Measurements from ENCODE around the gene CALHM2. TPM values are rescaled to one million over a fixed set of nuclear protein-coding genes. Genes with fewer than 3 reads are reported as not detected.
A peak's percentile ranks its signal among the peaks of the same experiment; 100 is the strongest.
"Not testable (repeated sequence)": the region's sequence is repeated elsewhere in the genome, so short reads cannot be mapped to it uniquely, and the experiment has no call there.

CALHM2 gene
- total RNA-seq, 2 donors from 2014 or later = 11.2 to 12.7 TPM

DNA sequence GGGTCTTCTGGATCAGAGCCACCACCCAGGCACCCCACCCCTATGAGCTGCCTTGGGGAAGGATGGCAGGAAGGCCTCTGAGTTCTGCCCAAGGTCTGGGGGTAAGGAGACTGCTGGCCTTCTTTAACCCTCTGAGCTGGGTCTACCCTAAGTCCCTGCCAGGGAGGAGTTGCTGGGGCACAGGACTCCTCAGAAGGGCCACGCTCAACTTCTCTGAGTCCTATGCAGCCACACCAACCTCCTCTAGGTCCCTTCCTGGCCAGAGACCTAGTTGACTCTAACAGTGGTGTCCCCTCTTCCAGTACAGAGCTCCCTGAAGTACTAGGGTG, 38.8 kb upstream of the CALHM2 start:
- Mint-ChIP-seq H3K36me3 (no peaks in the 10 kb centered on the region), H3K27ac (no peak overlapping the region), H3K27me3 (peaks cover 22 to 40% of the 10 kb centered on the region in 2 donors), H3K9me3 (no peaks in the 10 kb centered on the region), H3K4me1 (ENCODE audit: low read depth in 2 of 2) (peaks cover 5 to 6% of the 10 kb centered on the region in 2 donors), H3K4me3 (no peak overlapping the region)
- ATAC-seq (no peak), DNase-seq (ENCODE audit: low spot score) (no peak)

DNA sequence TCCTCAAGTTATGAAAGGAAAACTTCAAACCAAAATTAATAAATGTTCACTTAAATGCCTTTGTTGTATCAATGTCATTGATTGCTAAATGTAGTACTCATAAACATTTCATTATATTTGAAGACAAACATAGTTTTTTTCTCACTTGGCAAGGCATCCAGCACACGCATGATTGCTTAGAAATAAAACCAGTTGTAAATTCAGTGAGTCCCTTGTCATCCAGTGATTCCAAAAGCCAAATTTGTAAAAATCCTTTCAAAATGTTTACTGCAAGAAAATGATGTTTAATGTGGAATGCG, 35.2 kb upstream of the CALHM2 start:
- Mint-ChIP-seq H3K27ac (no peak overlapping the region), H3K36me3 (no peaks in the 10 kb centered on the region), H3K27me3 (peaks cover 6 to 16% of the 10 kb centered on the region in 2 donors), H3K4me3 (no peak overlapping the region), H3K9me3 (no peaks in the 10 kb centered on the region), H3K4me1 (ENCODE audit: low read depth in 2 of 2) (peaks cover 0 to 4% of the 10 kb centered on the region in 2 donors)
- ATAC-seq (no peak), DNase-seq (ENCODE audit: low spot score) (no peak)

DNA sequence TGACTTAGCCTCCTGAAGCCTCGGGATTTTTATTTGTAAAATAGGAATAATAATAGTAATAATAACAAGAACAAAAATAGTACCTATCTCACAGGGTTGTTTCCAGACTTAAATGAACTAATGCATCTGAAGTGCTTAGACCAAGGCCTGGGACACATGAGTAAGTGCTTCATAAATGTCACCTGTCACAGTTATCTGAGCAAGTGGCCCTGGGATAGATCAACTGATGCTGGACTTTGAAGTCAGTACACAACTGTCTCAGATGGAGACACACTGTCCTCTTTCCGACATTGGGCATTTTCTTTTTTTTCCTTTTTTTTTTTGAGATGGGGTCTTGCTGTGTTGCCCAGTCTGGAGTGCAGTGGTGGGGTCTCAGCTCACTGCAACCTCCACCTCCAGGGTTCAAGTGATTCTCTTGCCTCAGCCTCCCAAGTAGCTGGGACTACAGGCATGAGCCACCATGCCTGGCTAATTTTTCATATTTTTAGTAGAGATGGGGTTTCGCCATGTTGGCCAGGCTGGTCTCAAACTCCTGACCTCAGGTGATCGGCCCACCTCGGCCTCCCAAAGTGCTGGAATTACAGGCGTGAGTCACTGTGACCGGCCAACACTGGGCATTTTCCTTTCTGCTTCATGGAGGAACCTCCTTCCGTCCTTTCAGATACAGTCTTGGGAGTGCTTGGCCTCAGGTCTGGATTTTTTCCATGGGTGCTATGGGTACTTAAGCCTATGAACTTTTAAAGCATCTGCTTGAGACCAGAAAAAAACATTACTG, 34.7 kb upstream of the CALHM2 start:
- peaks cover 4 to 11% of the 10 kb centered on the region in 2 donors for H3K27me3 Mint-ChIP-seq
- H3K27ac Mint-ChIP-seq, H3K4me3 Mint-ChIP-seq: not testable (repeated sequence)

DNA sequence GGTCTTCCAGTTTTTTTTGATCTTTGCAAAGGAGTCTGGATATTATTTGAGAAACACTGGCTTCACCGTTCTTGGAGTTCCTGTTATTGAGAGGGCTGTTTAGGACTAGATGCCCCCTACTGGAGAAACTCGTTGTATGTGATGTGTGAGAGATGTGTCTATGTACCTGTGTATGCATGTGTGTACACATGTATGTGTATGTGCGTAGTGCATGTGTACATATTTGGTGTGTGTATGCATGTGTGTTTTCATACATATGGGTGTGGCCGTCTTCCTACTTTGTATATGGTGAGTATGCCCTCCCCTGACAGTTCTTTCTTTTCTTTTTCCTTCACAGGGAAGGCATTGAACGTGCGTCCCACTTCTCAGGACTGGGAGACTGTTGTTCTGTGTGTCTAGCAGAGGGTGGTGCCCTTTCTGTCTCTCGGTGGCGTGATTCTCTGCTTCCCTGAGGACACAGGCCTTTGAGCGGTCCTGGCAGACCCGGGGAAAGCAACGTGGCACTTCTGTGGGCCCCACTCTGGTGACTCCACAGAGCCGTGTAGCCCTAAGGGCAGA, 29.9 kb upstream of the CALHM2 start:
- DNase-seq (ENCODE audit: low spot score) (no peak), ATAC-seq (peak; percentile 68 to 70)
- Mint-ChIP-seq H3K36me3 (no peaks in the 10 kb centered on the region), H3K4me3 (no peak overlapping the region), H3K4me1 (ENCODE audit: low read depth in 2 of 2) (peaks cover 0 to 9% of the 10 kb centered on the region in 2 donors), H3K27me3 (no peaks in the 10 kb centered on the region), H3K27ac (peak overlapping the region in 1 of 2 donors; percentile 56), H3K9me3 (no peaks in the 10 kb centered on the region)

More for the DNA sequence above, 34.7 kb upstream of the CALHM2 start:
- H3K9me3 Mint-ChIP-seq; H3K4me1 Mint-ChIP-seq (ENCODE audit: low read depth in 2 of 2); H3K36me3 Mint-ChIP-seq; DNase-seq (ENCODE audit: low spot score); ATAC-seq: not testable (repeated sequence)

DNA sequence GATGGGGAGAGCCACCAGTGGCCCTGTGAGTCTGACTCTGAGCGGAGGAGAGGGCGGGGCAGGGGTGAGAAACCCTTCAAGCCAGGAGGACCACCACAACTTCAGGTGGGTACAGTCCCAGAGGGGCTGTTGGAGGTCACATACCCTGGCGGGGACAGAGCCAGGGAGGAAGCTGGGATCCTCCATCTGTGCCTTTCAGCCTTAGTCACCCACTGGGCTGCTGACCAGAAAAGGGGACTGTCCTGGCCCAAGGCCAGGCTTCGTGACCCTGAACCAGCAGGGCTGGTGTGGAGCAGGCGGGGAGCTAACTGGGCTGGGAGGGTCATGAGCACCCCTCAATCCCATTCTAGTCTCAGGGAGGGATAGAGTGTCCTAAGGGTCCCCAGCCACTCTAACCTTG, 28.4 kb upstream of the CALHM2 start:
- Mint-ChIP-seq H3K27me3 (no peaks in the 10 kb centered on the region), H3K4me1 (ENCODE audit: low read depth in 2 of 2) (peaks cover 0 to 6% of the 10 kb centered on the region in 2 donors), H3K9me3 (no peaks in the 10 kb centered on the region), H3K4me3 (no peak overlapping the region), H3K36me3 (no peaks in the 10 kb centered on the region), H3K27ac (peak overlapping the region in 1 of 2 donors; percentile 45)
- ATAC-seq (peak in 1 of 2 donors; percentile 46), DNase-seq (ENCODE audit: low spot score) (no peak)

DNA sequence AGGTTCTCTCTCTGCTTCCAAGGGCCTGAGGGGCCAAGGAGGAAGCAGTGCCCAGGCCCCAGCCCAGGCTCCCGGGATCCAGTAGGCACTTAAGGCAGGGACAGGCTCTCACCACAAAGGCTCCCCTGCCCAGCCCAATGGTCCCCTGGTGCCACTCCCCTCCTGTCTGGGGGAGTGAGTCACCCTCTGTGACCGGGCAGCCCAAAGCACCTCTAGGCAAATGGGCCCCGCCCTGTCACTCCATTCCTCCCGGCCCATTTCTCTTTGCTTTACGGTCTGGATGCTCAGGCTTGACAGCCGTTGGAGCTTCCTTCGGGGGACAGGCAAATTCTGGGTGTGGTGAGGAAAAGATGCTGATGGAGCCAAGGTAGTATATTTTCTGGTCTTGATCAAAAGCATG, 27.0 kb upstream of the CALHM2 start, which contains the start of gene CALHM3:
Gene CALHM3 (minus strand): TSS at position 106 of the 400 bp plus-strand sequence. CDS start 208 bp downstream, outside the sequence.
- H3K9me3 Mint-ChIP-seq = no peaks in the 10 kb centered on the region
- H3K4me3 Mint-ChIP-seq = no peak within 1 kb of the TSS
- H3K27ac Mint-ChIP-seq = peak within 1 kb of the TSS in 1 of 2 donors; percentile 61
- no peaks in the 10 kb centered on the region for H3K27me3 Mint-ChIP-seq
- no peak for DNase-seq (ENCODE audit: low spot score)
- ATAC-seq = no peak
- H3K4me1 Mint-ChIP-seq (ENCODE audit: low read depth in 2 of 2) = peaks cover 2 to 6% of the 10 kb centered on the region in 2 donors
- H3K36me3 Mint-ChIP-seq = no peaks in the 10 kb centered on the region

DNA sequence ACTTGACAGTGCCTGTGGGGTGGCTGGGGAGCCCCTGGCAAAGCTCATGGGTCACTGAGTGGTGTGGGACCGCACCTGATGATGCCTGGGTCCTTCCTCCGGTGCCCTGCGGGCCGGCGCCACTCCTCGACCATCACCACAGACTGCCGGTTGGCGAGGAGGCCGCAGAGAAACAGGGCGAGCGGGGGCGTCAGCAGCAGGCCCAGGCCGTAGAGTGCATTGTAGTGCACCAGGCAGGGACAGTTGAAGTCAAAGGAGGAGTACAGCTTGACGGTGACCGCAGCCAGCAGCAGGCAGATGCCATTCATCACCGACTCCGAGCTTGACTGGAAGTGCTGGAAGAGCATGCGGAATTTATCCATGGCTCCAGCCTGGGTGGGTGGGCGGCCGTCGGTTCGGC, 26.5 kb upstream of the CALHM2 start:
- peaks cover 6 to 9% of the 10 kb centered on the region in 2 donors for H3K4me1 Mint-ChIP-seq (ENCODE audit: low read depth in 2 of 2)
- H3K27me3 Mint-ChIP-seq = no peaks in the 10 kb centered on the region
- no peak overlapping the region for H3K4me3 Mint-ChIP-seq
- H3K36me3 Mint-ChIP-seq = no peaks in the 10 kb centered on the region
- H3K27ac Mint-ChIP-seq = no peak overlapping the region
- DNase-seq (ENCODE audit: low spot score) = no peak
- H3K9me3 Mint-ChIP-seq = no peaks in the 10 kb centered on the region
- no peak for ATAC-seq

DNA sequence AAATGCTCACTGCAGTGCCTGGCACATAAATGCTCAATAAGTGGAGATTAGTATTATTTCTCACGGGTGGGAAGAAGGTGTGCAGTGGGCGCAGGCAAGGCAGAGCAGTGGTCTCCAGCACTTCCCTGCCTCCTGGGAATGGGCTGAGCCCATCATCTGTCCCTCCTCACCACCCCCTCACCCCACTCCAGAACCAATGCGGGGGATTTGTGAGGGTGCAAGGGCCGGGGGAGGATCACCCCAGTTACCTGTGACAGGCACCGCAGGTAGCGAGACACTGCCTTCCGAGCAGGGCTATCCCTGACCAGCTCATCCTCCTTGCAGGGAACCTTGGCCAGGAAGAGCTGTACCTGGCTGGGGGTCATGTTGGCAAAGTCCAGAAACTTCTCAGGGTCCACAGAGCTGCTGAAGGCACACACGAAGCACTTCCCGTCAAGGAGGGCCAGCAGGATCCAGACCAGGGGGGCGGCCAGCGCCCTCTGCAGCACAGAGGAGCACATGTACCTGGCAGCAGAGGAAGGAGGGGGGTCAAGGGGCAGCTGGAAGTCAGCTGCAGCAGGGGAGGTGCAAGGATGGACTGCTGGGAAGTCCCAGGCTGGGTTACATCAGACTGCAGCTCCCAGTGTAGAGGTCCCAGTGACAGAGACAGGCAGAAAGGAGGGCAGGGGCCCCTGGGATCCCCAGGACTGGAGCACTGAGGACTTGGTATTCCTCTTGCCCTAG, 24.0 kb upstream of the CALHM2 start:
- Mint-ChIP-seq H3K4me1 (ENCODE audit: low read depth in 2 of 2) (peaks cover 7 to 16% of the 10 kb centered on the region in 2 donors), H3K36me3 (no peaks in the 10 kb centered on the region), H3K27ac (no peak overlapping the region), H3K4me3 (no peak overlapping the region), H3K27me3 (no peaks in the 10 kb centered on the region), H3K9me3 (no peaks in the 10 kb centered on the region)
- ATAC-seq (peak in 1 of 2 donors; percentile 37), DNase-seq (ENCODE audit: low spot score) (no peak)

DNA sequence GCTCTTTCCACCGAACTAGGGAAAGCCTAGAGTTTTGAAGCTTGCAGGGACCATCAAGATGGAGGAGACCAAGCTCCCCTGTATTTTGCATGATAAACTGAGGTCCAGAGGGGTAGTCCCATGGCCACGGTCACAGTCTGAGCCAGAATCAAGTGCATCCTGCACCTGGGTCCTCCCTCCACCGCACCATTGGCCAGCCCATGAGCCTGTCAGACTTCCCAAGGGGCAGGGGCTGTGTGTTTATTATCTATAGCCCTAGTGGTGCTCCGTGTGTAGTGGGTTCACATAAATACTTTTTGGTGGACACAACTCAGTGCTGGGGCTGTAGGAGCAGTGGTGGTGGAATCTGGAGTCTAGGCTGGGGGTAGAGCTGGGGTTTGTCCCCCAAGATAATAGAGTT, 23.3 kb upstream of the CALHM2 start:
- Mint-ChIP-seq H3K4me1 (ENCODE audit: low read depth in 2 of 2) (peaks cover 15 to 24% of the 10 kb centered on the region in 2 donors), H3K9me3 (no peaks in the 10 kb centered on the region), H3K36me3 (no peaks in the 10 kb centered on the region), H3K4me3 (no peak overlapping the region), H3K27ac (no peak overlapping the region), H3K27me3 (no peaks in the 10 kb centered on the region)
- DNase-seq (ENCODE audit: low spot score) (no peak), ATAC-seq (no peak)

DNA sequence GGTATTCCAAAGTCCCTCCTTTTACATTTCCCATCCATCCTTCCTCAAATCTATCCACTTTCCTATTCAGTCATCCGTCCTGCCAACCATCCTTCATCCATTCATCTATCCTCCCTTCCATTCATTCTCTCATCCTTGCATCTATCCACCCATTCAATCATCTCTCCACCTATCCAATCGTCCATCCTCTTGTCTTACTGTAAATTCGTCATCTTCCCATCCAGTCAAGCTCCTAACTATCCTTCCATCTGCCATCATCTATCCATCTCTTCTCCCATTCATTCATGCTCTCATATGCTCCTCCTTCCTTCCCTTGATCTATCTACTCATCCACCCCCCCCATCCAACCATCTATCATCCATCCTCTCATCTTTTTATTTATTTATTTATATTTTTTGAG, 21.9 kb upstream of the CALHM2 start:
- Mint-ChIP-seq H3K36me3 (no peaks in the 10 kb centered on the region), H3K27me3 (no peaks in the 10 kb centered on the region), H3K4me1 (ENCODE audit: low read depth in 2 of 2) (peaks cover 19 to 35% of the 10 kb centered on the region in 2 donors), H3K4me3 (no peak overlapping the region), H3K9me3 (no peaks in the 10 kb centered on the region), H3K27ac (peak overlapping the region in 1 of 2 donors; percentile 1)
- ATAC-seq (no peak), DNase-seq (ENCODE audit: low spot score) (no peak)

DNA sequence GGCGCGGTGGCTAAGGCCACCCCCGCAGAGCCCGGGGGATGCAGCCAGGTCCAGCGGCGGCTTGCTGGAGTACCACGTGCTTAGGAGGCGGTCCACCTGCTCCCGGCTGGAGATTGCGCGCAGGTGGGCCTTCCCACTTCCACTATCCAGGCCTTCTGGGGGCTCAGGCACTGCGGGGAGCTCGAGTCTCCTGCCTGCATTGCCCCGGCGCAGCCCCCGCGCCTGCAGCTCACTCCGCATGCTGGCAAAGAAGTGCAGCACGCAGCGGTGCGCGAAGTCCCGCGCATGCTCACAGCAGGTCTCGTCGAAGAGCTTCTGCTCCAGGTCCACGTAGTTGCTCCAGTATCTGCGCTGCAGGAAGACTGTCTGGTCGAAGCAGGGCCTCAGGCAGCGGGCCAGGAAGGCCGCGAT, 21.1 kb upstream of the CALHM2 start:
- no peak overlapping the region for H3K4me3 Mint-ChIP-seq
- no peak overlapping the region for H3K27ac Mint-ChIP-seq

DNA sequence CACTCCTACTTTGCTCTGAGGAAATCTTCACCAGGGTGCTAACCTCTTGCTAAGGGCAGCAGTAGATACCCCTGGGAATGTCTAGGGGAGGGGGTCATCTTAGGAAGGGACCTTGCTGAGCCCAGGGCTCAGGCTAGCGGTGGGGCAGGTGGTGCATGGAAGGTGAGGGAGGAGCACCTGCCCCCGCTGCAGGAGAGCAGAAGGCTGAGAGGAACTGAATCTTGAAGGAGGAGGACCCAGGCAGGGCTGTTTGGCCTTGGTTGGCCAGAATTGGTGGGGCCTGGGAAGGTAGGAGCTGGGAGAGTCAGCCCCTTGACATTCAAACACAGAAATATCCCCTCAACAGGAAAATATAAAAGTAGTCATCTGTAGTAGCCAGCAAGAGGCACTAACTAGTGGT, 19.8 kb upstream of the CALHM2 start:
- no peak for ATAC-seq
- Mint-ChIP-seq H3K27me3 (no peaks in the 10 kb centered on the region), H3K4me3 (peak overlapping the region; percentile 76), H3K36me3 (no peaks in the 10 kb centered on the region), H3K9me3 (no peaks in the 10 kb centered on the region), H3K27ac (peak overlapping the region; percentile 88 to 89), H3K4me1 (ENCODE audit: low read depth in 2 of 2) (peaks cover 28 to 43% of the 10 kb centered on the region in 2 donors)
- no peak for DNase-seq (ENCODE audit: low spot score)

More for the DNA sequence above, 21.1 kb upstream of the CALHM2 start:
- H3K27me3 Mint-ChIP-seq = no peaks in the 10 kb centered on the region
- no peaks in the 10 kb centered on the region for H3K36me3 Mint-ChIP-seq
- H3K9me3 Mint-ChIP-seq = no peaks in the 10 kb centered on the region
- ATAC-seq (no peak), DNase-seq (ENCODE audit: low spot score) (no peak)
- peaks cover 19 to 35% of the 10 kb centered on the region in 2 donors for H3K4me1 Mint-ChIP-seq (ENCODE audit: low read depth in 2 of 2)

DNA sequence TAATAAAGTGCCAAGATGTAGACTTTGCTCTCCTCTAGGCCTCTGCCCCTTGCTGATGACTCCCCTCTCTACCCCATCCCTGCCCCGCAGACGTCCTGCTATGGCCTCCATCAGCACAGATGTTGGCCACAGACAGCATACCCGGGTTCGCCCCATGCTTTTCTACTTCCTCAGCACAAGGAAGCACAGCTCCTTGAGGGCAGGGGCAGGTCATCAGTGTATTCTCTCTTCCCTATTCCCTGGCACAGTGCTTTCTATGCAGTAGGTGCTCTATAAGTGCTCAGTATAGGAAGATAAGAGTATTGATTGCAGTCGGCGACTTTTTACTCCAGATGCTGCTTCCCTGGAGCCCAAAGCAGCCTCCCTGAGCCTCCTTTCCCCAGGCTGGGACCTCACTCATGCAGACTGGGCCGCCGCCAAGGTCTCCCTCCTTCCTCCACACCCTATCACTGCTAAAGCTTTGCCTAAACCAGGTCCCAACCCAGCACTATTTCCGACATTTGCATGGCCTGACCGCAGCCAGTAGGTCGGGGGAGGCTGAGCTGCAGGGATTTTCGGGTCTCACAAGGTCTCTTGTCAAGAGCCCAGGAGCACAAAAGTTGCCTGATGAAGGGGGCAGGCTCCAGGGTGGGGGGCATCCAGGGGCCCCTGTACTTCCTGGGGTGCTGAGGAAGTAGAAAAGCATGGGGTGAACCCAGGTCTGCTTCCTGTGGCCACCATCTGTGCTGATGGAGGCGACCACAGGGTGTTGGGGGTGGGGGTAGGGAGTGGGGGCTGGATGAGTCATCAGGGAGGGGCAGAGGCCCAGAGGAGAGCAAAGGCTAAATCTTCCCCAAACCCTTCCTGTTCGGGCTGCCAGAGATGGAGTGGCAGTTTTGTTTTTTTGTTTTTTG, 18.8 kb upstream of the CALHM2 start:
- H3K36me3 Mint-ChIP-seq = no peaks in the 10 kb centered on the region
- H3K4me1 Mint-ChIP-seq (ENCODE audit: low read depth in 2 of 2) = peaks cover 34 to 48% of the 10 kb centered on the region in 2 donors
- H3K27me3 Mint-ChIP-seq = no peaks in the 10 kb centered on the region
- peak overlapping the region; percentile 88 to 89 for H3K27ac Mint-ChIP-seq
- peak overlapping the region; percentile 76 for H3K4me3 Mint-ChIP-seq
- DNase-seq (ENCODE audit: low spot score) (no peak), ATAC-seq (peak; percentile 92 to 96)
- no peaks in the 10 kb centered on the region for H3K9me3 Mint-ChIP-seq
